Stomach (tissue), 9 donors: ENCODE data around the gene MTRF1. TPM values are rescaled to one million over a fixed set of nuclear protein-coding genes. Genes with fewer than 3 reads are reported as not detected.

Experiments
- DNase-seq, 2 donors: peaks; one replicate each; pipeline versions ENCODE4 v3.0.0 to v3.0.0-alpha.2; 2013 to 2019
- H3K27ac ChIP-seq, 5 donors: fragments of 200-600 bp in 4 of 5; sonication (generic) in 4 of 5; one replicate each; pipeline ENCODE4 v1.5.1; 2013 to 2019; ENCODE audit warnings: mild to moderate bottlenecking in 1 of 5, moderate library complexity in 1 of 5
- H3K27me3 ChIP-seq, 3 donors: fragments of 200-600 bp; sonication (generic); one replicate each; pipeline ENCODE4 v1.5.1; 2017 to 2019; ENCODE audit warnings: mixed run types in 1 of 3
- H3K36me3 ChIP-seq, 4 donors: fragments of 200-600 bp; sonication (generic); 1 replicate in 3 of 4; 2 replicates in 1 of 4; pipeline ENCODE4 v1.5.1; 2016 to 2019
- H3K4me1 ChIP-seq, 4 donors: fragments of 200-600 bp; sonication (generic); one replicate each; pipeline ENCODE4 v1.5.1; 2016 to 2019
- H3K4me3 ChIP-seq, 4 donors: fragments of 200-600 bp; sonication (generic) in 3 of 4; one replicate each; pipeline ENCODE4 v1.5.1; 2016 to 2019; ENCODE audit warnings: mild to moderate bottlenecking in 1 of 4
- H3K9me3 ChIP-seq, 4 donors: fragments of 200-600 bp; sonication (generic); one replicate each; pipeline ENCODE4 v1.5.1; 2016 to 2019
- EP300 ChIP-seq: sonication (generic); formaldehyde crosslinking; IDR thresholded peaks from one replicate; pipeline ENCODE4 v1.6.1; 2017; ENCODE audit warnings: antibody characterized with exemption
- POLR2A ChIP-seq, 4 donors: fragments of 450-650 bp; IDR thresholded peaks; one replicate each; pipeline ENCODE4 v1.6.1; 2016; ENCODE audit warnings: antibody characterized with exemption in 4 of 4, control low read depth in 2 of 4, mild to moderate bottlenecking in 1 of 4, moderate library complexity in 1 of 4
- POLR2AphosphoS5 ChIP-seq, 3 donors: sonication (generic); formaldehyde crosslinking; IDR thresholded peaks; one replicate each; pipeline ENCODE4 v1.6.1; 2016; ENCODE audit warnings: antibody characterized with exemption in 3 of 3
- WGBS, 5 donors: extraction: QIAGEN DNeasy Blood & Tissue Kit in 3 of 5; methylation state at CpG; one replicate each; pipeline versions ENCODE4 v1.1.5 to v1.1.7; 2013 to 2018; 5-methylcytosine and 5-hydroxymethylcytosine counted together
- intact Hi-C: fragments of 100-400 bp; cut with DNase I; formaldehyde crosslinking; loops from one replicate; pipeline ENCODE4 v1.15.1; 2023; ENCODE audit warnings: low total_unique reads
- polyA plus RNA-seq, 3 donors: library from polyadenylated mRNA; stranded (reverse); fragments of 200-250 nt; gene quantifications; one replicate each; pipeline ENCODE4 v1.2.3, GENCODE V29; 2013
- total RNA-seq, 5 donors: library from RNA; depleted of rRNA; stranded (reverse); fragments of >200 nt; gene quantifications; one replicate each; pipeline versions ENCODE4 v1.1.0 to v1.2.3, GENCODE V29; 2014 to 2016
- TF ChIP-seq, protein P1 (sequence below), 7 experiments: fragments of 450-650 bp in 4 of 7; fragments of 200-600 bp in 3 of 7; sonication (generic) in 3 of 7; IDR thresholded peaks; one replicate each; pipeline ENCODE4 v1.5.1; 2016 to 2019; ENCODE audit warnings: antibody characterized with exemption in 7 of 7, control low read depth in 2 of 7, mild to moderate bottlenecking in 1 of 7
- donor health status: healthy with polysubstance abuse.
- donor health status: Bipolar disorder and iron deficiency.
- donor health status: healthy.

The MTRF1 gene
- total and polyA plus RNA-seq, 8 donors, result 6.4 to 29.9 (median 10.1) TPM

- no peak for DNase-seq
- TF ChIP-seq POLR2A (IDR thresholded peaks at IDR 0.05) (no peak), EP300 (no peak), POLR2AphosphoS5 (IDR thresholded peaks at IDR 0.05) (no peak)
- TF ChIP-seq, protein P1, sequence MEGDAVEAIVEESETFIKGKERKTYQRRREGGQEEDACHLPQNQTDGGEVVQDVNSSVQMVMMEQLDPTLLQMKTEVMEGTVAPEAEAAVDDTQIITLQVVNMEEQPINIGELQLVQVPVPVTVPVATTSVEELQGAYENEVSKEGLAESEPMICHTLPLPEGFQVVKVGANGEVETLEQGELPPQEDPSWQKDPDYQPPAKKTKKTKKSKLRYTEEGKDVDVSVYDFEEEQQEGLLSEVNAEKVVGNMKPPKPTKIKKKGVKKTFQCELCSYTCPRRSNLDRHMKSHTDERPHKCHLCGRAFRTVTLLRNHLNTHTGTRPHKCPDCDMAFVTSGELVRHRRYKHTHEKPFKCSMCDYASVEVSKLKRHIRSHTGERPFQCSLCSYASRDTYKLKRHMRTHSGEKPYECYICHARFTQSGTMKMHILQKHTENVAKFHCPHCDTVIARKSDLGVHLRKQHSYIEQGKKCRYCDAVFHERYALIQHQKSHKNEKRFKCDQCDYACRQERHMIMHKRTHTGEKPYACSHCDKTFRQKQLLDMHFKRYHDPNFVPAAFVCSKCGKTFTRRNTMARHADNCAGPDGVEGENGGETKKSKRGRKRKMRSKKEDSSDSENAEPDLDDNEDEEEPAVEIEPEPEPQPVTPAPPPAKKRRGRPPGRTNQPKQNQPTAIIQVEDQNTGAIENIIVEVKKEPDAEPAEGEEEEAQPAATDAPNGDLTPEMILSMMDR (IDR thresholded peaks at IDR 0.05), result no peak
- H3K4me1 ChIP-seq, result peaks cover 9 to 38% (median 25%) of the 10 kb centered on the region in 4 donors
- intact Hi-C loops, result loop anchor here (5.0 kb wide), 1 partner anchor 56 kb away; no protein-coding TSS in a partner anchor
- H3K27ac ChIP-seq, result peak overlapping the region in 2 of 5 donors; percentile 85 to 89
- no peaks in the 10 kb centered on the region for H3K36me3 ChIP-seq
- WGBS, 5 donors, result 91 to 98% (median 95%) methylated on average over 17 to 18 of the region's 18 CpGs
- no peaks in the 10 kb centered on the region for H3K27me3 ChIP-seq
- H3K4me3 ChIP-seq, result peak overlapping the region; percentile 70 to 79 (median 74)
- no peaks in the 10 kb centered on the region for H3K9me3 ChIP-seq
Measured at GRCh38 chr13:41193469-41193868, 69.9 kb downstream of the MTRF1 start.

DNA sequence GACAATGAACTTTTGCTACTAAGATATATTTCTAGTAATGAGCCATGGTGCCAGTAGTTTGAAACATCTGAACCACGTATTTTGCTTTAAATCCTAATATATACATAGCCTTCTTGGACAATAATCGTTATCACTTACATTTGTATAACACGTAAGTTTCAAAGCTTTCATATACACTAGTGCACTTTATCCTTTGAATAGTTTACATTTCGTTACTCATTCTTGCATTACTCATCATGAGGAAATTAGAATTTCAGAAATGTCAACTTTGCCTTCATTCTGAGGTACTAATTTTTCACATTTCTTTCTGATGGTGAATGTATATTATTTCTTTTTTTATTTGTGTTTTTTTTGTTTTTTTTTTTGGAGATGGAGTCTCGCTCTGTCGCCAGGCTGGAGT is 74.8 kb downstream of the MTRF1 start:
- Histone ChIP-seq H3K27me3 (no peaks in the 10 kb centered on the region), H3K36me3 (no peaks in the 10 kb centered on the region), H3K4me3 (no peak overlapping the region), H3K4me1 (peaks cover 9 to 29% (median 20%) of the 10 kb centered on the region in 4 donors), H3K27ac (no peak overlapping the region), H3K9me3 (no peaks in the 10 kb centered on the region)
- 57 to 73% (median 63%) methylated on average over 6 of the region's 6 CpGs for WGBS, 5 donors
- DNase-seq, result peak in 1 of 2 donors; percentile 24
- intact Hi-C loops, result no loop called here
- no peak for TF ChIP-seq EP300
- no peak for TF ChIP-seq POLR2AphosphoS5 (IDR thresholded peaks at IDR 0.05)

DNA sequence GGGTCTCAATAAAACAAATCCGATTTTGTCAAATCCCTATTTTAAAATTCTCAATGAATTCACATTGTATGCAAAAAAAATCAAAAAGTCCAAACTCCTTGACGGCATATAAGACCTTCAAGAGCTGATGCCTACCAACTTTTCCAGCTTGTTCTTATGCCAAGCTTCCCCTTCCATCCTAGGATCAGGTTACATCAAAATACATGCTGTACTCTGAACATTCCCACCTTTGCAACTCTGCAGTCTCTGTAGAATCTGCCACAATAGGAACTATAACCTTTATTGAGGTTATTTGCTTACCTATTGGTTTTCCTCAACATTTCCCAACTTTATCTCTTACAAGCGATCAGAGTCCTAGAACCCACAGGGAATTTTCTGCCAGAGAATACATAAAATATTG is 76.9 kb downstream of the MTRF1 start:
- Histone ChIP-seq H3K27ac (no peak overlapping the region), H3K36me3 (no peaks in the 10 kb centered on the region), H3K27me3 (no peaks in the 10 kb centered on the region), H3K4me1 (peaks cover 0 to 11% (median 5%) of the 10 kb centered on the region in 4 donors), H3K9me3 (no peaks in the 10 kb centered on the region), H3K4me3 (no peak overlapping the region)
- TF ChIP-seq EP300, result no peak
- intact Hi-C loops, result no loop called here
- WGBS, 5 donors, result 93 to 95% (median 94%) methylated on average over 3 of the region's 3 CpGs
- DNase-seq, result no peak

GRCh38 chr13:41182231-41182630 is 81.1 kb downstream of the MTRF1 start:
- Histone ChIP-seq H3K27ac (no peak overlapping the region), H3K36me3 (no peaks in the 10 kb centered on the region), H3K4me3 (no peak overlapping the region), H3K4me1 (no peaks in the 10 kb centered on the region), H3K9me3 (no peaks in the 10 kb centered on the region), H3K27me3 (no peaks in the 10 kb centered on the region)
- no peak for DNase-seq
- no peak for TF ChIP-seq EP300
- TF ChIP-seq POLR2A (IDR thresholded peaks at IDR 0.05), result no peak
- TF ChIP-seq POLR2AphosphoS5 (IDR thresholded peaks at IDR 0.05), result no peak
- TF ChIP-seq, protein P1 (IDR thresholded peaks at IDR 0.05), result no peak
- intact Hi-C loops, result no loop called here

DNA sequence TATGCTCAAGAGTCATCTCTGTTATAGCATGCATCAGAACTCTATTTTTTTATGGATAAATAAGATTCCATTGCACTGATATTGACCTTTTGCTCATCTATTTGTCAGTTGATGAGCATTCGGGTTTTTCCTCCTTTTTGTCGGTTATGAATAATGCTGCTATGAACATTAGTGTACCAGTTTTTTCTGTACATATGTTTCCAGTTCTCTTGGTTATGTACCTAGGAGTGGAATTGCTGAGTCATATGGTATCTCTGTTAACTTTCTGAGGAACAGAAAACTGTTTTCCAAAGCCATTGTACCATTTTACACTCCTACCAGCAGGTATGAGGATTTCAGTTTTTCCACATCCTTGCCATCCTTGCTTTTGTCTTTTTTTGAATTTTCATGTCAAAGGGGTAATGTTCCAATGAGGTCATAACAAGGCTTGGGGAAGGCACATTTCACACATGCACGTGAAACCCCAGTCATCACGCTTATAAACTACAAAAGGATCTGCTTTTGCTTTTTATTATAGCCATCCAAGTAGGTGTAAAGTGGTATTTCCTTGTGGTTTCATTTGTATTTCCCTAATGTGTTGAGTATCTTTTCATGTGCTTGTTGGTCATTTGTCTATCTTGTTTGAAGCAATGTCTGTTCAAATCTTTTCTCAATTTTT is 83.7 kb downstream of the MTRF1 start:
- DNase-seq, result no peak
- TF ChIP-seq EP300 (no peak), POLR2A (IDR thresholded peaks at IDR 0.05) (no peak), POLR2AphosphoS5 (IDR thresholded peaks at IDR 0.05) (no peak)
- TF ChIP-seq, protein P1 (IDR thresholded peaks at IDR 0.05), result no peak
- H3K27ac ChIP-seq, result no peak overlapping the region
- H3K36me3 ChIP-seq, result no peaks in the 10 kb centered on the region
- H3K27me3 ChIP-seq, result no peaks in the 10 kb centered on the region
- peaks cover 0 to 17% (median 7%) of the 10 kb centered on the region in 4 donors for H3K9me3 ChIP-seq
- no peak overlapping the region for H3K4me3 ChIP-seq
- intact Hi-C loops, result no loop called here
- no peaks in the 10 kb centered on the region for H3K4me1 ChIP-seq
- WGBS, 5 donors, result 81 to 89% (median 84%) methylated on average over 4 of the region's 4 CpGs
